Measurements from ENCODE around the gene TMEM8B. TPM values are rescaled to one million over a fixed set of nuclear protein-coding genes. Genes with fewer than 3 reads are reported as not detected.

TMEM8B gene
- total and polyA plus RNA-seq, 9 of the 15 experiments (the other 6 are each of a cell fraction or from before 2014, with no cell fraction given): 0.01 to 2.2 (median 1.1) TPM

GRCh38 chr9:35814841-35815543 lies 14.0 kb upstream of the TMEM8B start, which contains the start of gene HINT2 (continued):
- TF ChIP-seq SIRT6 (IDR thresholded peaks at IDR 0.05; ENCODE audit: low read depth, low read length): no peak
- 0 out of 2 replicates have a peak, but pooled peaks have one; percentile 16 for TF ChIP-seq MAX (CRISPR knock-in tag; IDR thresholded peaks at IDR 0.05)
- peak; percentile 64 for TF ChIP-seq CHD2 (IDR thresholded peaks at IDR 0.05; ENCODE audit: low read depth, low read length)

GRCh38 chr9:35816708-35817107 lies 12.3 kb upstream of the TMEM8B start:
- no TSS peak for BruUV-seq (replicated peaks)
- Histone ChIP-seq H3K79me2 (ENCODE audit: control insufficient read depth, insufficient read depth, low read length) (peaks cover 12% of the 10 kb centered on the region; the same call in 2 of the 3 replicates), H3K4me2 (ENCODE audit: insufficient read depth, low read length) (no peak overlapping the region), H3K36me3 (ENCODE audit: control insufficient read depth, insufficient read depth, low read length) (no peaks in the 10 kb centered on the region), H3K27me3 (ENCODE audit: control insufficient read depth in 2 of 2, insufficient read depth in 2 of 2, low read length in 2 of 2) (no peaks in the 10 kb centered on the region), H3K4me1 (replicated peaks in 1 of 2; ENCODE audit: control insufficient read depth in 2 of 2, insufficient read depth in 2 of 2, low read length in 2 of 2) (peaks cover 17 to 25% of the 10 kb centered on the region in 2 experiments), H3K9me1 (ENCODE audit: control insufficient read depth, insufficient read depth, low read length) (peaks cover 4% of the 10 kb centered on the region), H2AFZ (ENCODE audit: low read depth, low read length) (no peak overlapping the region), H3K27ac (ENCODE audit: extremely low read depth, low read depth, low read length) (no peak overlapping the region), H3K4me3 (no peak overlapping the region), H4K20me1 (replicated peaks; ENCODE audit: control insufficient read depth, insufficient read depth, low read length) (no peaks in the 10 kb centered on the region), H3K9me3 (replicated peaks; ENCODE audit: control insufficient read depth, insufficient read depth, low read depth, low read length) (no peaks in the 10 kb centered on the region; the same call in 1 of the 2 replicates), H3K9ac (ENCODE audit: insufficient read depth in 1 of 2, low read depth in 2 of 2, low read length in 2 of 2) (no peak overlapping the region)
- 71% methylated on average over 1 of the region's 1 CpG for WGBS (ENCODE audit: insufficient coverage, low coverage, missing lambda C conversion rate)
- in situ Hi-C loops (cut with MboI) (no loop called here), intact Hi-C loops (cut with micrococcal nuclease) (loop anchor here (10.0 kb wide), 2 partner anchors 82 to 152 kb away; partner anchors contain the start of genes ARHGEF39, CREB3 and TLN1)
- FAIRE-seq: no peak
- POLR2A ChIA-PET: no interaction called here
- no peak for TF ChIP-seq U2AF1 (optimal IDR thresholded peaks at IDR 0.05; ENCODE audit: low read depth, low read length)
- no peak for TF ChIP-seq HCFC1 (IDR thresholded peaks at IDR 0.05; ENCODE audit: low read depth, low read length)
- TF ChIP-seq, protein P1, sequence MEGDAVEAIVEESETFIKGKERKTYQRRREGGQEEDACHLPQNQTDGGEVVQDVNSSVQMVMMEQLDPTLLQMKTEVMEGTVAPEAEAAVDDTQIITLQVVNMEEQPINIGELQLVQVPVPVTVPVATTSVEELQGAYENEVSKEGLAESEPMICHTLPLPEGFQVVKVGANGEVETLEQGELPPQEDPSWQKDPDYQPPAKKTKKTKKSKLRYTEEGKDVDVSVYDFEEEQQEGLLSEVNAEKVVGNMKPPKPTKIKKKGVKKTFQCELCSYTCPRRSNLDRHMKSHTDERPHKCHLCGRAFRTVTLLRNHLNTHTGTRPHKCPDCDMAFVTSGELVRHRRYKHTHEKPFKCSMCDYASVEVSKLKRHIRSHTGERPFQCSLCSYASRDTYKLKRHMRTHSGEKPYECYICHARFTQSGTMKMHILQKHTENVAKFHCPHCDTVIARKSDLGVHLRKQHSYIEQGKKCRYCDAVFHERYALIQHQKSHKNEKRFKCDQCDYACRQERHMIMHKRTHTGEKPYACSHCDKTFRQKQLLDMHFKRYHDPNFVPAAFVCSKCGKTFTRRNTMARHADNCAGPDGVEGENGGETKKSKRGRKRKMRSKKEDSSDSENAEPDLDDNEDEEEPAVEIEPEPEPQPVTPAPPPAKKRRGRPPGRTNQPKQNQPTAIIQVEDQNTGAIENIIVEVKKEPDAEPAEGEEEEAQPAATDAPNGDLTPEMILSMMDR (IDR thresholded peaks at IDR 0.05 in 2 of 3, conservative IDR thresholded peaks at IDR 0.05 in 1 of 3; ENCODE audit: insufficient read depth in 2 of 3, low read depth in 1 of 3, low read length in 3 of 3): 0 out of 6 replicates have a peak, but pooled peaks of 1 of the 3 experiments have one; percentile 26
- no peak for TF ChIP-seq ZNF197 (CRISPR knock-in tag; IDR thresholded peaks at IDR 0.05; ENCODE audit: low read depth)
- no peak for TF ChIP-seq GTF2E2 (tag; IDR thresholded peaks at IDR 0.05)
- ATAC-seq: no peak
- DNase-seq (ENCODE audit: extremely low read depth in 1 of 4, low spot score in 3 of 4): peak in 2 of 4 experiments; percentile 12 to 16
- CTCF ChIA-PET (ENCODE audit: low intra/inter-chr PET ratio): no interaction called here
